Activated CD8-positive, alpha-beta T cell treated with anti-CD3 and anti-CD28 coated beads for 36 hours (primary cell): ENCODE measurements around the gene RTL10. TPM values are rescaled to one million over a fixed set of nuclear protein-coding genes. Genes with fewer than 3 reads are reported as not detected.

Source experiments
- ATAC-seq: fragments of 200-7000 bp; cut with Tn5 transposase; one replicate; pipeline ENCODE4 v1.10.0; 2021; ENCODE audit warnings: mild to moderate bottlenecking, moderate library complexity
- CTCF ChIA-PET: fragments of 350-600 bp; sonication (Branson Sonifier 250); formaldehyde crosslinking; loops from one replicate; lab custom pipeline; 2021; ENCODE audit warnings: antibody characterized with exemption; lab: Charles Lee
- POLR2A ChIA-PET: fragments of 350-600 bp; sonication (Branson Sonifier 250); formaldehyde crosslinking; loops from one replicate; lab custom pipeline; 2021; ENCODE audit warnings: antibody characterized with exemption; lab: Charles Lee
- DNase-seq: peaks from one replicate; pipeline ENCODE4 v3.0.0-alpha.2; 2020
- H3K27ac Mint-ChIP-seq: one replicate; pipeline ENCODE4 v1.8.0; 2021; ENCODE audit warnings: mild to moderate bottlenecking, mixed read lengths
- H3K27me3 Mint-ChIP-seq: one replicate; pipeline ENCODE4 v1.8.0; 2021; ENCODE audit warnings: mixed read lengths
- H3K36me3 Mint-ChIP-seq: one replicate; pipeline ENCODE4 v1.8.0; 2021; ENCODE audit warnings: low read depth, mixed read lengths
- H3K4me1 Mint-ChIP-seq: one replicate; pipeline ENCODE4 v1.8.0; 2021; ENCODE audit warnings: low read depth, mixed read lengths
- H3K4me3 Mint-ChIP-seq: one replicate; pipeline ENCODE4 v1.8.0; 2021; ENCODE audit warnings: mild to moderate bottlenecking, moderate library complexity, mixed read lengths
- H3K9me3 Mint-ChIP-seq: one replicate; pipeline ENCODE4 v1.8.0; 2021; ENCODE audit warnings: mixed read lengths
- intact Hi-C: fragments of 100-400 bp; cut with micrococcal nuclease; formaldehyde crosslinking; loops from one replicate; pipeline ENCODE4 v1.10.0; 2022
- total RNA-seq, 2 experiments: library from RNA; stranded (reverse); gene quantifications; one replicate each; pipeline ENCODE4 v1.2.3, GENCODE V29; 2021
- TF ChIP-seq, protein P1 (sequence below): fragments of 200-600 bp; IDR thresholded peaks from one replicate; pipeline ENCODE4 v1.8.0; 2022; ENCODE audit warnings: antibody characterized with exemption, mild to moderate bottlenecking

The RTL10 gene, protein sequence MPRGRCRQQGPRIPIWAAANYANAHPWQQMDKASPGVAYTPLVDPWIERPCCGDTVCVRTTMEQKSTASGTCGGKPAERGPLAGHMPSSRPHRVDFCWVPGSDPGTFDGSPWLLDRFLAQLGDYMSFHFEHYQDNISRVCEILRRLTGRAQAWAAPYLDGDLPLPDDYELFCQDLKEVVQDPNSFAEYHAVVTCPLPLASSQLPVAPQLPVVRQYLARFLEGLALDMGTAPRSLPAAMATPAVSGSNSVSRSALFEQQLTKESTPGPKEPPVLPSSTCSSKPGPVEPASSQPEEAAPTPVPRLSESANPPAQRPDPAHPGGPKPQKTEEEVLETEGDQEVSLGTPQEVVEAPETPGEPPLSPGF
- total RNA-seq, result 10 to 100 TPM; 14.7 to 17.4 TPM

DNA sequence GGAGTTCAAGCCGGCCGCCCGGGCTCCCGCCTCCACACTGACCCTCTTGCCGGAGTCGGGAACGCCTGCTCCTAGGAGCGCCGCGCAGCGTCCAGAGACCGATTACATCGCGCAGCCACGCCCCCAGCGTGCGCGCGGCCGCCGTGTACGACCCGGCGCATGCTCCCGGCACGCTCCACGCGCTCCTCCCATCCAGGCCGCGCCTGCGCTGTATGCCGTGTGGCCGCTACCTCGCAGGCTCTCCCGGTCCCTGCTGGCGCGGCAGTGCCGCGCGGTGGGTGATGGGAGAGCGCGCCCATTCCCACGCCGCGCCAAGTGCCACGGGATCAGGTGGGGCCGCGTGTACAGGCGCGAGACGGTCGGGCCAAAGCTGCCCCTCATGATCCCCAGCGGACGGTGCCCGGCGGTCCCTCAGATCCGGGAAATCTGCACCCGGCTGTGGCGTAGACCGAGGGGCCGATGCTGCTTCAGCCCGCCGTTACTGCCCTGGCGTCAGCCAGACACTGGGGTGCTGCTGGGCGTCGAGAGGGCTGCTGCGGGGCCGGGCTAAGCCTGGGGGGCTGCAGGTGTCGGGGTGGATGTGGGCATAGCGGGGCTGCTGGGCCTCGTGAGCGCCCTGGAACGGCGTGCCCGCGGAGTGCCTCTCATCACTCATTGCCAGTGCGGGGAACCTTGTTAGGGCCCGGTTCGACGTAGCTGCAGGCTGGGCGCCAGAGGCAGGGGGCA is at the start of gene RTL10, which contains the start of gene GNB1L:
Gene RTL10, minus strand, starts transcription at position 97 of the 726 bp plus-strand sequence. CDS start 2,613 bp downstream, outside the sequence.
Gene GNB1L, minus strand, starts transcription at position 97 of the 726 bp plus-strand sequence. CDS start 33,519 bp downstream, outside the sequence.
- DNase-seq, result peak; percentile 96
- Mint-ChIP-seq H3K9me3 (no peaks in the 10 kb centered on the region), H3K4me3 (peak within 1 kb of the TSS; percentile 96), H3K27ac (peak within 1 kb of the TSS; percentile 98), H3K27me3 (no peaks in the 10 kb centered on the region), H3K36me3 (peaks cover 53% of the 10 kb centered on the region), H3K4me1 (peaks cover 59% of the 10 kb centered on the region)
- TF ChIP-seq, protein P1, sequence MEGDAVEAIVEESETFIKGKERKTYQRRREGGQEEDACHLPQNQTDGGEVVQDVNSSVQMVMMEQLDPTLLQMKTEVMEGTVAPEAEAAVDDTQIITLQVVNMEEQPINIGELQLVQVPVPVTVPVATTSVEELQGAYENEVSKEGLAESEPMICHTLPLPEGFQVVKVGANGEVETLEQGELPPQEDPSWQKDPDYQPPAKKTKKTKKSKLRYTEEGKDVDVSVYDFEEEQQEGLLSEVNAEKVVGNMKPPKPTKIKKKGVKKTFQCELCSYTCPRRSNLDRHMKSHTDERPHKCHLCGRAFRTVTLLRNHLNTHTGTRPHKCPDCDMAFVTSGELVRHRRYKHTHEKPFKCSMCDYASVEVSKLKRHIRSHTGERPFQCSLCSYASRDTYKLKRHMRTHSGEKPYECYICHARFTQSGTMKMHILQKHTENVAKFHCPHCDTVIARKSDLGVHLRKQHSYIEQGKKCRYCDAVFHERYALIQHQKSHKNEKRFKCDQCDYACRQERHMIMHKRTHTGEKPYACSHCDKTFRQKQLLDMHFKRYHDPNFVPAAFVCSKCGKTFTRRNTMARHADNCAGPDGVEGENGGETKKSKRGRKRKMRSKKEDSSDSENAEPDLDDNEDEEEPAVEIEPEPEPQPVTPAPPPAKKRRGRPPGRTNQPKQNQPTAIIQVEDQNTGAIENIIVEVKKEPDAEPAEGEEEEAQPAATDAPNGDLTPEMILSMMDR, result no peak
- intact Hi-C loops, result loop anchor here (5.0 kb wide), 1 partner anchor 37 kb away; no protein-coding TSS in a partner anchor
- ATAC-seq, result peak; percentile 92
- ChIA-PET CTCF (interaction anchor here (0.7 to 2.1 kb wide), 9 partner anchors 30 to 125 kb away, joined by 3 to 8 read pairs (median 5); no protein-coding TSS in a partner anchor), POLR2A (interaction anchor here (0.6 to 3.7 kb wide), 13 partner anchors 10 to 654 kb away, joined by 3 to 96 read pairs (median 5); partner anchors contain the start of genes COMT and TXNRD2)

DNA sequence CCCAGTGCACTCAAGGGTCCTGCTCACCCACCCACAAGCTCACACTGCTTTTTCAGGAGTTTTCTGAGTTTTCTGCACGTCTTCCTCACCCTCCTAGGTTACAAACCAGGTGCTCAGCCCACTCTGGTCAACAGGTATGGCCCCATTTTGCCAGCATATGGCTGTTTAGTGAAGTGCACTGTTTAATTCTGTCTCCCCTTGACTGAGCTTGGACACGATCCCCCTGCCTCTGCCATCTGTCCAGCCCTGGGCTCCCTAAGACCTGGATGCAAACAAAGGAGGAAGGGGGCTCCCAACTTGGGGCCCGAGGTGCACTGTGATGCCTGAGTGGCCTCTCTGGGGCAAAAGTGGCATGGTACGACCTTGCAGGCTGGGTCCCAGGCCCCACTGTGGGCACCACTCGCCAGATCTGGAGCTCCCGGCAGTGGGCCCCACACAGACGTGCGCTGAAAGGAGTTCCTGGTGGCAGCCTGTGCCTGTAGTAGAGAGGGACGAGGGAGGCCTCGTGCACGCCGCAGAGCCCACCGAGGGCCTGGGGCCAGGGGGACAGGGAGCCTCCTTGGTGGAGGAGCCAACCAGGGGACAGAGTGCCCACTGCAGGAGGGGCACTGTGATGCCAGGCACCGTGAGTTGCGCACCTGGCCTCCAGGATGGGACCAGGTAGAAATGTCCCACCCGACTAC is 49.6 kb upstream of the RTL10 start:
- ChIA-PET CTCF (interaction anchor here (0.7 to 2.5 kb wide), 2 partner anchors 44 to 173 kb away, joined by 3 to 12 read pairs; no protein-coding TSS in a partner anchor), POLR2A (interaction anchor here (1.0 to 1.4 kb wide), 2 partner anchors 8 to 12 kb away, joined by 5 read pairs; no protein-coding TSS in a partner anchor)
- DNase-seq (no peak), ATAC-seq (no peak)
- TF ChIP-seq, protein P1, result no peak
- Mint-ChIP-seq H3K27ac (no peak overlapping the region), H3K4me3 (no peak overlapping the region), H3K27me3 (no peaks in the 10 kb centered on the region), H3K4me1 (peaks cover under 1% of the 10 kb centered on the region), H3K9me3 (no peaks in the 10 kb centered on the region), H3K36me3 (peaks cover 1% of the 10 kb centered on the region)
- intact Hi-C loops, result no loop called here

DNA sequence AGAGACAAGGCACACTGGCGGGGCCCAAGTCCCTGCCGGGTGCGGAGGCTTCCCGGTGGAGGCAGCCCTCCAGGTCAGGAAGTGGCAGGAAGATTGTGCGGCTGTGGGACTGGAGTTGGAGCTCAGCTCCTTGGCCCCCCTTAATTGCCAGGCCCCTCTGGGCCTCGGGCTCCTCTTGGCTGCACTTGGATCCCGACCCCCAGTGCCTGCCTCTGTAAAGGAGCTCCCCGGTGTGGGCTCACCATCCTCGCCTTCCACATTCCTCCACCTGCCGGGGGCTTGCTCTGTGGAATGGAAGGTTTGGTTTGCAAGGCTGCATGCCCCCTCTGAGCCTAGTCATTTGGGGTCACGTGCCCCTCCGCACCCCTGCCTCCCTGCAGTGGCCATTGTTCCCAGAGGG is 48.8 kb upstream of the RTL10 start:
- no peak for DNase-seq
- H3K9me3 Mint-ChIP-seq, result no peaks in the 10 kb centered on the region
- H3K27me3 Mint-ChIP-seq, result no peaks in the 10 kb centered on the region
- peaks cover under 1% of the 10 kb centered on the region for H3K36me3 Mint-ChIP-seq
- ATAC-seq, result no peak
- no peaks in the 10 kb centered on the region for H3K4me1 Mint-ChIP-seq
- H3K27ac Mint-ChIP-seq, result no peak overlapping the region
- POLR2A ChIA-PET, result interaction anchor here (0.7 to 1.4 kb wide), 2 partner anchors 11 to 28 kb away, joined by 3 to 5 read pairs; no protein-coding TSS in a partner anchor
- CTCF ChIA-PET, result interaction anchor here (1.0 kb wide), 1 partner anchor 179 kb away, joined by 3 read pairs; no protein-coding TSS in a partner anchor
- TF ChIP-seq, protein P1, result no peak
- intact Hi-C loops, result no loop called here
- no peak overlapping the region for H3K4me3 Mint-ChIP-seq

DNA sequence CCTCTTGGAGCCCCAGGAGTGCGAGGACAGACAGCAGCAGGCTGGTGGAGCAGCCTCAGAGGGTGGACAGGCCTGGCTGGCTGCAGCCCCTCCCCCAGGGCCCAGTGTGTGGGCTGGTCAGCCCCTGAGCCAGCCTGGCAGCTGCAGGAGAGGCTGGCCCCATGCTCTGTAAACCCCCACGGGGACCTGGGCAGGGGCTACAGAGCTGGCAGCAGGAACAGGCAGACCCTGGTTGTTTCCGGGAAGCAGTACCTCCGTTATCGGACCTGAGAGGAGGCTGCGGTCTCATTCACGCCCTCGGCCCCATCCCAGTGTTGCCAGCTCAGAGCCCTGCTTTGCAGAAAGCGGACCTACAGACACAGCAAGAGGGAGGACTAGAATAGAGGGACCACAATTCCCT is 48.4 kb upstream of the RTL10 start:
- H3K36me3 Mint-ChIP-seq, result no peaks in the 10 kb centered on the region
- no peak for ATAC-seq
- POLR2A ChIA-PET, result interaction anchor here (0.7 to 1.0 kb wide), 2 partner anchors 28 to 38 kb away, joined by 3 read pairs; partner anchors contain the start of genes COMT and TXNRD2

More for the DNA sequence above, 48.4 kb upstream of the RTL10 start:
- H3K4me1 Mint-ChIP-seq, result no peaks in the 10 kb centered on the region
- no peak for DNase-seq
- TF ChIP-seq, protein P1, result no peak
- intact Hi-C loops, result no loop called here
- no peaks in the 10 kb centered on the region for H3K9me3 Mint-ChIP-seq
- H3K27ac Mint-ChIP-seq, result no peak overlapping the region
- no peaks in the 10 kb centered on the region for H3K27me3 Mint-ChIP-seq
- CTCF ChIA-PET, result interaction anchor here (1.0 to 1.5 kb wide), 2 partner anchors 9 to 179 kb away, joined by 3 read pairs; no protein-coding TSS in a partner anchor
- no peak overlapping the region for H3K4me3 Mint-ChIP-seq
